ENCODE results near the gene NOL8.

DNA sequence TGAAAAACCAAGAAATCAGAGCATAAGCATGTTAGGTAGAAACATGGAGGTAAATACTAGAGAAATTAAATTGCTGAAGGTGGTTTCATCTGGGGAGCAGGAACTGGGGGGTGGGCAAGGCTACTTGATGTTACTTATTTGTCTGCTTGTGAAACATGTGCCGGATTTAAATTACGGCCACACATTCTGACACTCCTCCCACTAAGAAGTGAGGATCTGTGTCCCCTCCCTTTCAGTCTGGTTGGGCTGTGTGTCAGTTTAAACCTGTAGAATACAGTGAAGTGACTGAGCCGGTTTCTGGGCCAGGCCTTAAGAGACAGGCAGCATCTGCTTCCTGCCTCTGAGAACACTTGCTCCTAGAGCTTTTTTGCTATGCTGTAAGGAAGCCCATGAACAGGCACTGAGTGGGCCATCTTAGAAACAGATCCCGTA is 29.3 kb downstream of the NOL8 start:
- TF ChIP-seq CTCF (IDR thresholded peaks at IDR 0.05): no peak
- no peak for TF ChIP-seq POLR2A (IDR thresholded peaks at IDR 0.05)
